Measurements from ENCODE around the gene BUD23. TPM values are rescaled to one million over a fixed set of nuclear protein-coding genes. Genes with fewer than 3 reads are reported as not detected.
A peak's percentile ranks its signal among the peaks of the same experiment; 100 is the strongest.
"Not testable (repeated sequence)": the region's sequence is repeated elsewhere in the genome, so short reads cannot be mapped to it uniquely, and the experiment has no call there.

The BUD23 gene
- total RNA-seq, 1 donor from 2014 or later = 51.9 TPM

DNA sequence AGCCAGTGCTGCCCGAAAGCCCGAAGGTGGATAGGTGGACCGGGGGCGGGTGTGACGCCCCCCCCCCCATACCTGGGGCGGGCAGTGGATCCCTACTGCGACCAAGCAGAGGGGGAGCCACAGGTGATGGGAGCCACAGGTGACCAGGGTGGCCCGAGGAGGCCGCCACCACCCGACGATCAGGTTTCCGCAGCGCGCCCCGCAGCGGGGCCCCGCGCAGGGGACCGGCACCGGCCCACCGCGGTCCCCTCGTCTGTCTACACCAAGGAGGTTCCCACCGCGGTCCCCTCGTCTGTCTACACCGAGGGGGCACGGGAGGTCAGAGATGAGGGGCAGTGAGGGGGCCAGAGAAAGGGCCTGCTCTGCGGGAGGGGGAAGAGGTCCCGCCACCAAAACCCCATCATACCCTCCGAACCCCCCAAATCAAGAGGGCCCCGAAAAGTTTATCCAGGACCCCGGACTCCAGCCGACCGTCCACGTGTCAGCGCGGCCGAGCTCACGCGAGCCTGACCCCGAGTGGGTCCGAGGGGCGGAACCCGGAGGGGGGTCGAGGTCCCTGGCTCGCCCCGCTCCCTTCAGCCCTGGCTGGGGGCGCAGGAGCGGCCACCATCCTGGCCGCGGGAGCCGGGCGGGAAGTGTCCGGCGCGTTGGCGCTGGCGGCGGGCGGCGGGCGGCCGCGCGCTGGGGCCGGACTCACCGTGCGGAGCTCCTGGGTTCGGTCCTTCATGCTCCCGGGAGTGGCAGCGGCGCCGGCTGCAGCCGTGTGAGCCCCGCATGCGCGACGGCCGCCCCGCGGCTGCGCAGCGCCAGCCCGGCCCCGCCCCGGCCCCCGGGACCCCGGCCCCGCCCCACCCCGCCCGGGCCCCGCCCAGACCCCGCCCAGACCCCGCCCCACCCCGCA is 35.8 kb downstream of the BUD23 start, which contains the start of gene STX1A:
Gene STX1A (minus strand): TSS at position 765 of the 901 bp plus-strand sequence. CDS start 38 bp downstream, at position 727.
- no peak for DNase-seq (ENCODE audit: low spot score)

GRCh38 chr7:73719806-73720169 is 36.4 kb downstream of the BUD23 start:
- no peak for DNase-seq (ENCODE audit: low spot score)

DNA sequence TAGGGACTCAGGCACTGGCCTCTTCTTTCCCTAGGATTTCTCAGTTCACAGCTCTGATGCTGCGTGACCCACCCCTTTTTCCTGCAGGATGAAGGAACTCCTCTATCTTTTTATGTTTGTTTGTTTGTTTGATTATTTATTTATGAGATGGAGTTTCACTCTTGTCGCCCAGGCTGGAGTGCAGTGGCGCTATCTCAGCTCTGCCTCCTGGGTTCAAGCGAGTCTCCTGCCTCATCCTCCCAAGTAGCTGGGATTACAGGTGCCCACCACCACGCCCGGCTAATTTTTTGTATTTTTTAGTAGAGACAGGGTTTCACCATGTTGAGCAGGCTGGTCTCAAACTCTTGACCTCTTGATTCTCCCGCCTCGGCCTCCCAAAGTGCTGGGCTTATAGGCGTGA is 37.0 kb downstream of the BUD23 start:
- DNase-seq (ENCODE audit: low spot score) = not testable (repeated sequence)

DNA sequence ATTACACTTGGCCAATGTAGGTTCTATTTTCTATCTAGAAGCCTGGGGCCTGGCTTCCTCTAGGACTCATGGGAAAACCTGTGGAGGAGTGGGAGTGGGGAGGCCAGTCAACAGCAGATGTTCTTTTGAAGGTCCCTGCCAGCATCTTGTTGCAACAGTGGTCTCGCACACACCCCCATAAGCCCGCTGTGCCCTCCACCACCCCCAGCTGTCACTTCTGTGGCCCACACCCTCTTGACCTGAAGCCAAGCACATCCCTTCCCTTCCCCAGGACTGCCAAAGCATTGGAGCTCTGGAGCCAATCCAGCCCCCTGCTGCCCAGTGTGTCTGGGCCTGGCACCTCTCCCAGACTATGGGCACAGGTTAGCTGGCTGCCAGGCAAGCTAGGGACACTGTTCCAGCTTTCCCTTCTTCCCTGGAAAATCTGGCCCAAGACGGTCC is 38.0 kb downstream of the BUD23 start:
- no peak for DNase-seq (ENCODE audit: low spot score)

GRCh38 chr7:73722182-73722581 is 38.8 kb downstream of the BUD23 start:
- not testable (repeated sequence) for DNase-seq (ENCODE audit: low spot score)

DNA sequence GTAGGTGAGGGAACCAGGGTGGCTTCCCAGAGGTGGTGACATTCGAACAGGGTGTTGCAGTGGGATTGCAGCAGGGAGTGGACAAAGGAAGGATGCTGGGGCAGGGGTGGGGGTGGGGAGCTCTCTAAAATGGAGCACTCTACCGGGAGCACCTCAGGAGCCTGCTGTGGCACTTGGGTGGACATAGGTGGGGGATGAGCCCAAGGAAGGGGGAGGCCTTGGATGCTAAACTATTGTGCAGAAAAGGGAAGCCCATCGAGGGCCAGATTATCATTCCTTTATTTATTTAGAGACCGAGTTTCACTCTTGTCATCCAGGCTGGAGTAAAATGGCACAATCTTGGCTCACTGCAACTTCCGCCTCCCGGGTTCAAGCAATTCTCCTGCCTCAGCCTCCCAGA is 39.4 kb downstream of the BUD23 start:
- DNase-seq (ENCODE audit: low spot score) = no peak

GRCh38 chr7:73723813-73724212 is 40.4 kb downstream of the BUD23 start:
- no peak for DNase-seq (ENCODE audit: low spot score)

GRCh38 chr7:73726083-73726466 is 42.7 kb downstream of the BUD23 start:
- no peak for DNase-seq (ENCODE audit: low spot score)

DNA sequence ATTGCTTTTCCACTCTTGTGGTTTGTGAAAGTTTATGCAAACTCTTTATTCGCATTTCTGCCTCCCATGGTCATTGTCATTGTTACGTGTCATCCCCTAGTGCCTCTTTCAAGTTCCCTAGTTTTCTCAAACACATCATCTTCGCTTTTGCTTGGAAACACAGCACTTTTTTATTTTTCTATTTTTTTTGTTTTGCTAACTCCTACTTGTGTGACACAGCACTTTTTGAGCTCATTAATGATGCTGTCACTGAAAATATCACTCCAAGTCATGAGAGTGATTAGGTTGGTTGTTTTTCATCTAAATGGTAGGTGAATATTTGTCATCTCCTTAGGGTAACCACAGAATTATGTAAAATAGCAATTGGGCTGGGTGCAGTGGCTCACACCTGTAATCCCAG is 44.6 kb downstream of the BUD23 start:
- DNase-seq (ENCODE audit: low spot score) = no peak

DNA sequence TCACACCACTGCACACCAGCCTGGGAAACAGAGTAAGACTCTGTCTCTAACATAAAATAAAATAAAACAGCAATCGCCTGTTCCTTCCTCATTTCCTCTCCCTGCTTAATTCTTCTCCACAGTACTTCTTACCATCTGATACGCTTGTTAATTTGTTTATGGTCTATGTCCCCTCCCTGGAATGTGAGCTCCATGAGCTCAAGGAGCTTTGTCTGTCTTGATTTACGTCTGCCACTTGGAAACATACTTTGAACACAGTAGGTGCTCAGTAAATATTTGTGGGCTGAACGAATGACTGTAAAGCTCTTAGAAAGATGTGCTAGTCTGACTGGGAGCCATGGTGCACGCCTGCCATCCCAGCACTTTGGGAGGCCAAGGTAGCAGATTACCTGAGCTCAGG is 45.2 kb downstream of the BUD23 start:
- no peak for DNase-seq (ENCODE audit: low spot score)

- no peak for DNase-seq (ENCODE audit: low spot score)
Measured at GRCh38 chr7:73730485-73730884, 47.1 kb downstream of the BUD23 start.

DNA sequence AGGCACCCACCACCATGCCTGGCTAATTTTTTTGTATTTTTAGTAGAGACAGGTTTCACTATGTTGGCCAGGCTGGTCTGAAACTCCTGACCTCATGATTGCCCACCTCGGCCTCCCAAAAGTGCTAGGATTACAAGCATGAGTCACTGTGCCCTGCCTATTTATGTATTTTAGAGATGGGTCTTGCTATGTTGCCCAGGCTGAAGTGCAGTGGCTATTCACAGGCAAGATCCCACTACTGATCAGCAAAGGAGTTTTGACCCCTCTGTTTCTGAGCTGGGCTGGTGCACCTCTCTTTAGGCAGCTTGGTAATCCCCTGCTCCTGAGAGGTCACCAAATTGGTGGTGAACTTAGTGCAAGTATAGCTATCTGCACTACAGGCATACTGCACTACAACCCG is 49.0 kb downstream of the BUD23 start:
- DNase-seq (ENCODE audit: low spot score) = no peak

- DNase-seq (ENCODE audit: low spot score) = peak; percentile 91
Measured at GRCh38 chr7:73734619-73735527, 51.5 kb downstream of the BUD23 start.

GRCh38 chr7:73735528-73735905 is 52.1 kb downstream of the BUD23 start:
- DNase-seq (ENCODE audit: low spot score) = no peak

DNA sequence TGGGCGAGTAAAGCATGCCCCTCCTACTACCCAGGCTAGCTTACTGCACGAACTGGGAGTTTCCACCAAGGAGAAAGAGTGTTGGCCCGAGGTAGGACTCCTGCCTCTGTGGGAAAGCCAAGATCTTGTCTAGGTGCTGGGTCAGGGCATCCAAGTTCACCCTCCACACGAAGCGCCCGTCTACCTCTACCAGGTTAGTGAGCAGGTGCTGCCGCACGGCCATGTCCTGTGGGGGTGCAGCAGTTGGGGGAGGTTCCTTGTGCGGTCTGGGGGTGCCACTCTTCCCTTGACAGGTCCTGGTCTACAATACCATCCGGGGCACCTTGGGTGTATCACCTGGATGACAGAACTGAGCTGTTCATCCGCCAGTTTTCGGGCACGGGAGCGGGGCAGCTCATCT is 53.5 kb downstream of the BUD23 start:
- no peak for DNase-seq (ENCODE audit: low spot score)

DNA sequence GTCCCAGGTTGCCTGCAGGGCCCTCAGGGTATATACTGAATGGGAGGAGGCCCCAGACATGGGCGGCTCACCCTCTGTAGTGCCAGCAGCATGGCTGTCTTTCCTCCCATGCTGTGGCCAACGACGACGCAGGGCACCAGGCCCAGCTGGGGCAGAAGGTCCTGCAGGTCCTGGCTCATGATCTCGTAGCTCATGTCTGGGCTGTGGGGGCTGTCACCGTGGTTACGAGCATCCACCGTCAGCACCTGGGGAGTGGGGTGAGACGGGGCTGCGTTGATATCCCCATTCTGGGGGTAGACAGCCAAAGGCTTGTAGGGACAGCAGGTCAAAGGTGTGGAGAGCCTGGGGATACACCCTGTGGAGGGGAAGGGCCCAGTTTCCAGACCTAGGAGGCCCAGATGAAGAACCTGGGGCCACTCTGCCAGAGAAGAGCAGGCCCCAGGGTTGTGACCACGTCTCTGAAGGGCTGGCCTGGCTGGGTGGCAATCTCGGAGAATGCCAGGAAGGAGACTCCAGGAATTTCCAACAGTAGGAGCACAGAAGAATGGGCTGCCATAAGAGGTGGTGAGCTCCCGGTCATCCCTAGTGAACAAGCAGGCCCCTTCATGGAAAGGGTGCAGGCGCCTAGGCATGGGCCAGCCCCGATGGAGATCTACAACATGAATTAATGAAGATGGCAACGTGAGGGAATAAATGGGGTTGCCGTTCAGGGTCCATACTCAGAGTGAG is 54.3 kb downstream of the BUD23 start:
- DNase-seq (ENCODE audit: low spot score) = no peak

DNA sequence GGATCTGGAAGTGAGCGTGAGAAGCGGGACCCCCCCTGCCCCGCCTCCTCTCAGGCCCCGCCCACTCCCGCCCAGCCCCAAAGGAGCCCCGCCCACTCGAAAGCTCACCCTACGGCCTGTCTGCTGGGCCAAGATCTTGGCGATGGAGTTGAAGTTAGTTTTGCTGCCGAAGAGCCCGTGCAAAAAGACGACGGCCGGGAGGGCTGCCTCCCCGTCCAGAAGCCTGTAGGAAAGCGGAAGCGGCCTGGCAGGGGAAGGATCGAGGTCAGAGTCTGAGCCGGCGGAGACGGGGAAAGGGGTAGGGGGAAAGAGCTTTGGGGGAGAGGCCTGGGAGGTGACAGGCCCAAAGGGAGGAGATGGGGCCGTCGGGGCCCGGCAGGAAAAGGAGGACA is 54.8 kb downstream of the BUD23 start:
- DNase-seq (ENCODE audit: low spot score) = peak; percentile 91

DNA sequence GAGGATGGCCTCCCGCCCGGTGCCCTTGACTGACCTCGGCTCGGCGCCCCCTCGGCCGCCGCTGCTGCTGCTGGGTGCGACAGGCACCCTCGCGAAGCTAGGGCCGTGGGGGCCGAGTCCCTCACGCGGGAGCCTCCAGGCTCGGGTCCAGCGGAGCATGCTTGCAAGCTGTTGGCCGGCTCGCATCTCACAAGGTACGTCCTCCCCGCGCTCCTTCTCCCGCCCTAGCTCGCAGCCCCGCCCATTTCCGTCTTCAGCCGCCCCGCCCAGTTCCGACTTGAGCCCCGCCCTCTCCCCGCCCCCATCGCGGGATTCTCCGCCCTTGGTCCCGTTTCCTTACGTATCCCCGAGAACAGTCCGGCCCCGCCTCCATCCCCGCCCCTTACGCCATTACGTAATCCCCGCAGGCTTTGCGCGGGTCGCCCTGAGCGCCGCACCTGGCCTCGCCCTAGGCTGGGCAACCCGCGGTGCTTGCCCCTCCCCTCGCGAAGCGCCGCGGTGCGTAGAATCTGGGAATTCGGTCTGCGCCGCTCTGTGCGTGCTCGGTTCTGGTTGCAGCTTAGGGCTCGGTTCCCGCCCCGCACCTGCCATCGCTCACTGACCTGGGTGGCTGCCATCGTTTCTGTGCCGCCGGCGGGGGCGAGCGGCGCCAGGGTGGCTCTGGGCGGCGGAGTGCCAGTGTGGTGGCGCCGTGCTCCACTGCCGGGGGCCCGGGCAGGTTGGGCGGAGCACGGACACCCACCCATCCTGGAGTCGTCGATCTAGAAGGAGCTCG is 55.4 kb downstream of the BUD23 start, which contains the start of gene ABHD11:
Gene ABHD11 (minus strand): TSS at position 191 of the 775 bp plus-strand sequence. CDS start 32 bp downstream, at position 159.
- peak; percentile 100 for DNase-seq (ENCODE audit: low spot score)

GRCh38 chr7:73739387-73739767 is 56.0 kb downstream of the BUD23 start:
- no peak for DNase-seq (ENCODE audit: low spot score)

DNA sequence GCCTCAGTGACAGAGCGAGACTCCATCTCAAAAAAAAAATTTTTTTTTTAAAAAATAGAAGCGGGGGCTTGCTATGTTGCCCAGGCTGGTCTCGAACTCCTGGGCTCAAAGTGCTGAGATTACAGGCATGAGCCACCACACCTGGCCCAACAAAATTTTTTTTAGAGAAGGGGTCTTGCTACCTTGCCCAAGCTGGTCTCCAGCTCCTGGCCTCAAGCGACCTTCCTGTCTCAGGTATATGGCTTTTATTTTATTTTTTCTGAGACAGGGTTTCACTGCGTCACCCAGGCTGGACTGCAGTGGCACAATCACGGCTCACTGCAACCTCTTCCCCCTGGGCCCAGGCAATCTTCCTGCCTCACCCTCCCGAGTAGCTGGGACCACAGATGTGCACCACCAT is 56.8 kb downstream of the BUD23 start:
- no peak for DNase-seq (ENCODE audit: low spot score)

All from mesenteric fat pad (tissue), 1 donor.